NCI-H748 treated with DMSO at 0.1 percent for 48 hours (cell line): ENCODE data around the gene NUDT4.

ENCODE experiments used
- DNase-seq: peaks from one replicate; lab custom pipeline; 2025; lab: John Stamatoyannopoulos, UW

NUDT4 gene

DNA sequence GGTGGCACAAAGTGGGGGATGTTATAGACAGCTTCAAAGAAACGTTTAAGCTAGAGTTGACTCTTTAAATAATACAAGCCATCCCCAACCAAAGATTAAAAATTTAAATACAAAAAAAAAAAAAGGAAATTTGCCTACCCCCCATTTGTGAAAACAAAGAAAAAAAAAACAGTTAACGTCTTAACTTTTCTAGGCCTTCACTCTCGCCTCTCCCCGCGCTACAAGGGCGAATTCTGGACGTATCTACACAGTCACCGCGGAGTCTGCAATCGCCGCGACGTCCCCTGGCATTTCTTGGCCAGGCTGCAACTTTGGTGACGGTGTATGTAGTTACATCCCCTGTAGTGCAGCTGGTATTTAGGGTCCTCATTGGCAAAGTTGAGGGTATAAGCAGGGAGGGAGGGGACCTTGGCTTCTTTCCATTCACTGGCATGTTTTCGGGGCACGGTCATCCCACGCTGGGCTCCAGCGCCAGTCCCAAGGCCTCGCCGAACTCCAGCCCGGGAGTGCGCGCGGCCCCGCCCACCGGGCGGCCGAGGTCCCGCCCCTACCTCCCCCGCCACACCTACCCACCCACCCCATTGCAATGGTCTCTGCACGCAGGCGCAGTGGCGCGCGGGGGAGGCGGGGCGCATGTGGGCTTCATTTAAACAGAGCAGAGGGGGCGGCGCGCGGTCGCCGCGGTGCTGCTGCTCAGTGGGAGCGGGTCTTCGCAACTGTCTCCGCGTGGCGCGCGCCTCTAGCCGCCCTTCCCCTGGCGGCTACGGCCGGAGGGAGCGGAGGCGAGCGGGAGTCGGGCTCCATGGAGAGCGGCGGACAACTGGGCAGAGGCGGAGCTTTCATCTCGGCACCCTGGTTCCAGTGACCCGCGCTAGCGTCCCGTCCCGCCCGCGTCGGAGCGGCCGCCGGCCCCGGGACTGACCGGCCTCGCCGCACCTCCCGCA, at the start of gene NUDT4:
Gene NUDT4 (plus strand): TSS at position 674 of the 944 bp plus-strand sequence. CDS start 398 bp downstream, outside the sequence.
- peak; percentile 84 for DNase-seq

DNA sequence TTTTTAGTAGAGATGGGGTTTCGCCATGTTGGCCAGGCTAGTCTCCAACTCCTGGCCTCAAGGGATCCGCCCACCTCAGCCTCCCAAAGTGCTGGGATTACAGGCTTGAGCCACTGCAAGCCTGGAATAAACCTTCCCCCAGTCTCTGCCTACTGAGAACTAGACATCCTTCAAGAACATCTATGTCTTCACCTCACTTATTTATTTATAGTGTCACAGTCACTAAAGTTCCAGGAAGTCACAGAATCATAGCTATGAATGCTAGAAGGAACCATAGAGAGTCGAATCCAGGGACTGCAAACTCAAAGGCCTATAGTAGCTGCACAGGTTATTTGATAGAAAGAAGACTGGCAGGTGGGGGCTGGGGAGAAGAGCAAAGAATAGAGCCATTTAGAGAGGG, 44.7 kb upstream of the NUDT4 start:
- DNase-seq, result no peak

DNA sequence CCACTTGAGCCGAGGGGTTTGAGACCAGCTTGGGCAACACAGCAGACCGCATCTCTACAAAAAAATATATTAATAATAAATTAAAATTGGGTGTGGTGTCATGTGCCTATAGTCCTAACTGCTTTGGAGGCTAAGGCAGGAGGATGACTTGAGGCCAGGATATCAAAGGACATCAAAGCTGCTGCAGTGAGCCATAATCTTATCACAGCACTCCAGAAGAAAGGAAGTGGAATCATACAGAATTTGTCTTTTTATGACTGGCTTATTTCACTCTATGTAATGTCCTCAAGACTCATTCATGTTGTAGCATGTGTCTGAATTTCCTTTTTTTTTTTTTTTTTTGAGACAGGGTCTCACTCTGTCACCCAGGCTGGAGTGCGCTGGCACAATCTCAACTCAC, 43.9 kb upstream of the NUDT4 start:
- DNase-seq, result no peak

DNA sequence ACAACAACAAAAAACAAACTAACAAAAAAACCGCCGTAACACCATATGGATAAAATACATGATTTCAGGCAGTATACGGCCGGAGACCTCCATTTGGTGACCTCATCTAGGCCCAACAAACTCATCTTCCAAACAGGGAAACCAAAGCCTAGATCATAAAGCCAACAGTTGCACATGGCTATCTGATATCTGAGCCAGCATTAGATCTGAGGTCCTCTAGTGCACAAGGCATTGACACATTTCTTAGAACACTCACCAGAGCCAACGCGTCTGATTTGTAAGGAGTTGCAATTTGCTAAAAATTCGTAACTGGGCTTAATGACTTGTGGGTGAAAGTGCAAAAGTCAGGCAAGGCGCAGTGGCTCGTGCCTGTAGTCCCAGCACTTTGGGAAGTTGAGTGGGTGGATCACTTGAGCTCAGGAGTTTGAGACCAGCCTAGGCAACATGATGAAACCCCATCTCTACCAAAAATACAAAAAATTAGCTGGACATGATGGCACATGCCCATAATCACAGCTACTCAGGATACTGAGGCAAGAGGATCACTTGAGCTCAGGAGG, 42.0 kb upstream of the NUDT4 start:
- no peak for DNase-seq

DNA sequence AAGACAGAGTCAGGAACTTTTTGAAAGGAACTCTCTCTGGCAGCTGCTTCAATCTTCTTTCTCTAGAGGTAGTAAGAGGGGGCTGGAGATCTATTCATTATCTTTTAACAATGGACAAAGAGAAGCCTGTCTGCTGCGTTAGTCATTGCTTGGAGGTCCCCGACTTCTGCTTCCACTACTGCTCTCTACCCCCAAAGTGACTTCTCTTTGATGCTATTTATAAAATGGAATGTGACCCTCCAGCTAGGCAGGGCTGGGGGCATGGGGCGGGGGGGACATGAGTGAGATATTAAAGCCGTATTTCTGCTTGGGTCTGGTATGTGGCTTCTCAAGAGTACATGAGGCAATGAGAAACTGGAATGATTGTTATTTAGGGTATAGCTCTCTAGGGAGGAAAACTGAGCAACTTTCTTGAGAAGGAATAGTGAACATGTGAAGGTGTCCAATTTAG, 41.4 kb upstream of the NUDT4 start:
- no peak for DNase-seq

DNA sequence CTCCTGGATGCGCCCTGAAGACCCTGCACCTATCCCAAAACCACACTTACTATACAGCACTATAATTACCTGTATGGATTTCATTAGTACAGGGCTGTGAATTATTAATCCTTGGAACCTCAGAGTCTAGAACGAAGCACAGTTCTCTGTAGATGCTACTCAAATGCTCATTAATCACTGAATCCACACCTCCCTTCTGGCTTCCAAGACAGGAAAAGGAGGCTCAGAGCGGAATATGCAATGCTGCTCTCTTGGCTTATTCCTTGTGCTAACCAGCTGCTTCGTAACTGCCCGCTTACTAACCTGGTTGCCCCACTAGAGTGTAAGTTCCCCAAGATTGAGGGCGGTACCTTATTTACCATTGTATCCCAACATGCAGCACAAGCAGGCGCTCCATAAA, 39.1 kb upstream of the NUDT4 start:
- no peak for DNase-seq

DNA sequence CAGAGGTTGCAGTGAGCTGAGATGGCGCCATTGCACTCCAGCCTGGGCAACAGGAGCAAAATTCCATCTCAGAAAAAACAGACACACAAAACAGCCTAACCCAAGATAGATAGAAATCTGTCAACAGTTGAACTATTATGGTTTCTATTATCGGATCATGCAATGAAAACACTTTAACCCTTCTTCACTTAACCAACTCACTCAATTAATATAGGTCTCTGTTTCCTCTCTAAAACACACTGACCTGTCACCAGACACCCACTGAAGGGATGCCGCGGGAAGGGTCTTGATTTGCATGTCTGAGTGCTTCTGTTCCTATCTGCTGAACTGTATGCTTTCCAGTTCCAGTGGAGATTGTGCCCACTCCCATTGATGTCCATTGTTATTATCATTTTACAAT, 38.0 kb upstream of the NUDT4 start:
- no peak for DNase-seq

DNA sequence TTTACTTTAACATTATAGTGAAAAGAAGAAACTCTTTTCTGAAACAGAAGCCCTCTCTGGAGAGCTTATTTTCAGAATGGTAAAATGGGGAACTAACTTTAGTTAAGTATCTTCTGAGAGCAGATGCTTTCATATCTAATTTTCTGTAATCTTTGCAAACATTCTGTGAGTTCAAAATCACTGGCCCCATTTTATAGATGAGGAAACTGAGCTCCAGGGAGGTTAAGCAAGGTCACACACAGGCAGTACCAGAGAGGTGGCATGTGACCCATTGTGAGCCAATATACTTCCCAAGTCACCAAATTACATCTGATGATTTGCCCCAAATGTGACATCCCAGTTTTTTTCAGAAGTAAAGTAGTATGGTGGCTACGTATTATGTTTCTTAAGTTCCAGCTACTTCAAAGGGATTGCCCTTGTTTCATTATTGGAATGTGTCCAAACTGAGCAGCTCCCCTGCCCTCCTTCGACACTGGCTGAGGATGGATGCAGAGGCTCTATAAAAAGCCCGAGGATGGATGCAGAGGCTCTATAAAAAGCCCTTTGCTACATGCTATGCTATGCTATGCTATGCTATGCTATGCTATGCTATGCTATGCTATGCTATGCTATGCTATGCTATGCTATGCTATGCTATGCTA, 36.2 kb upstream of the NUDT4 start:
- no peak for DNase-seq

DNA sequence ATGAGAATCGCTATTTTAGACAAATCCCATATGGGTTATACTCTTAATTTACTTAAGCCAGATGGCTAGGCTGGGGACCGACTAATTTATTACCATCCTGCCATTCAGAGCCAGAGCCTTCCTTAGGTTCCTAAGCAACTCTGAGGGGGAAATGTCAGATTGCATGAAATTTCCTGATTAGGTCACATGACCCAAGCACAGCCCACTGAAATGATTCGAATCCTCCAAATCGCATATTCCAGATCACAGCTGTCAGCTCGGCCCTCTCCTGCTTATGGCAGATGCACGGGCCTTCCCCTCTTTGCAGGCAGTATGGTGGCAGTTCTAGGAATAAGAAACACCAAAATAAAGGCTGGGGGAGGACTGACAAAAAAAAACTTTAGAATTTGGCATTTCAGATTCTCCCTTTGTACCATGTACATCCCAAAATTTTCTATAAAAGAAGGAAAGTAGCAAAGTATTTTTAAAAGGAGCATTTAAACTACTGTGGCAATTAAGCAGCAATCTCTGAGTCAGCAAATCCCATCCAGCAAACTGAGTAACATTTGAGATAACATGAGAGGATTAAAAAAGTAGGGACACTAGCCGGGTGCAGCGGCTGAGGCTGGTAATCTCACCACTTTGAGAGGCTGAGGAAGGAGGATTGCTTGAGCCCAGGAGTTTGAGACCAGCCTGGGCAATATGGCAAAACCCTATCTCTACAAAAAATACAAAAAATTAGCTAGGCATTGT, 30.5 kb upstream of the NUDT4 start:
- DNase-seq, result no peak

DNA sequence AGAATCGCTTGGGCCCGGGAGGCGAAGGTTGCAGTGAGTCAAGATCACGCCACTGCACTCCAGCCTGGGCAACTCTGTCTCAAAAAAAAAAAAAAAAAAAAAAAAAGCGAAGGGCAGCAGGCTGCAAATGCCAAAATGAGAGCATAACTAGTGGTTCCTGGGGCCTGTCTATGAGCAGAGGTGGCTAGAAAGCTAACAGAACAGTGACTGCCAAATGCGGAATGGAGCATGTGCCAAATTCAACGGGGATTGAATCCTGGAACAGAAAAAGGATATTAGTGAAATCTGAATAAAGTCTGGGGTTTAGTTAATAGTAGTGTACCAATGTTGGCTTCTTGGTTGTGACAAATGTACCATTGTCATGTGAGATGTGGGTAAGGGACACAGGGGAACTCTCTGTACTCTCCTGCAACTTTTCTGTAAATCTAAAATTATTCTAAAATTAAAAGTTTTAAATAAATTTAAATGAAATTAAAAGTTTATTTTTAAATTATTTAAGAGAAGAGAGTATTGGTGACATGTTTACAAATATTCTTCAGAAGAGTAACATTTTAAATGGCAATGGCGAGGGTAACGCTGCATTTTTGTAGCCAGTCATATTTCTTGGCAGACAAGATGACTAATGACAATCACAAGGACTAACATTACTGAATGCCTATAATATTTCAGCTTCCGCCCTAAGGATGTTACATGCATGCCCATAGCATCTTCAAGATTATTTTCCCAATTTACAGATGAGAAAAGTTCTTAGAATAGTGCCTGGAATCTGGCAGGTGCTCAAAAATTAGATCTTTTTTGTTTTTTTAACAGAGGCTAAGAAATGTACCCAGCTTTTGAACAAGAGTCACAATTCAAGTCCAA, 28.9 kb upstream of the NUDT4 start:
- DNase-seq, result no peak

DNA sequence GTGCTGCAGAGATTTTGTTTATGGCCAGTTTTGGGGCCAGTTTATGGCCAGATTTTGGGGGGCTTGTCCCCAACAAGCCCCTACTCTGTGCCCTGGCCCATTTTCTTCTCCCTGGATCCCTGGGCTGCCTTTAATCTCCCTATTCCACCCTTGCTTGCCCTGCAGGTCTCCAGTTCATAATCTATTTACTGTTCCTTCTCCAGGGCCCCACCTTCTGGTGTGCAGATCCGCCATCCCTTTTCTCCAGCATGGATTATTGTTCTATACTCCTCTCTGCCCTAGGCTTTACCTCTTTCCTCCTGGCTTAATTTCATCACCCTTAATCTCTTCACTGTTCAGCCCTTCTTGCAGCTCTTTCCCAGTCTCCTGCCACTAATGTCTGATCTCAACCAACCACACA, 26.0 kb upstream of the NUDT4 start:
- DNase-seq, result no peak

DNA sequence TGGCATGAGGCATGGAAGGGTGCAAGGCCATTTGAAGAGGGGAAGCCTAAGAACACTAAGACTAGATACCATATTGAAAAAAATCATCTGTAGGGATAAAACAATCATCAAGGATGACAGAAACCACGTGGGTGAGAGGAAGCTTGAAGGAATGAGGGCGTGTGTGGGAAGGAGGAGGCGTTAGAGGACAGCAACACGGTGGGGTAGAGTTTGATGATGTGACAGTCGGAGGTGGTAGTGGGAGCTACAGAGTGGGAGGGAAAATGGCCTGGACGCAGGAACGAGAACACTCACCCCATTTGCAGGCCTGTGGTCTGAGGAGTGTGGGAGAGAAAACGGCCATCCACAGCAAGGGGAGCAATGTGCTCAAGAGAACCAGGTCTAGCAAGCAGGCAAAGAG, 25.4 kb upstream of the NUDT4 start:
- DNase-seq, result no peak

DNA sequence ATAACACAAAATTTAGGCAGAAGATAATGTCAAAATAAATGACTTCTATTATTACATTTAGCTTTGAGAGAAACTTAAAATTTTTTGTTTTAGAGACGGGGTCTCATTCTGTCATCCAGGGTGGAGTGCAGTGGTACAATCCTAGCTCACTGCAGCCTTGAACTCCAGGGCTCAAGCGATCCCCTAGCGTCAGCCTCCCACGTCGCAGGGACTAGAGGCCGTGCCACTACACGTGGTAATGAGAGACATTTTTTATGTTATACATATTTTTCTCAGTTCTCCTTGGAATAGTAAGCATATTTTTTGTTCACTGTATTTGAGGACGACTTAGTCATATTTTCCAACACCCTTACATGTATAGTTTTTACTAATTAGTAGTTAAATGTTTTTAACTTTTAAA, 21.5 kb upstream of the NUDT4 start:
- no peak for DNase-seq

DNA sequence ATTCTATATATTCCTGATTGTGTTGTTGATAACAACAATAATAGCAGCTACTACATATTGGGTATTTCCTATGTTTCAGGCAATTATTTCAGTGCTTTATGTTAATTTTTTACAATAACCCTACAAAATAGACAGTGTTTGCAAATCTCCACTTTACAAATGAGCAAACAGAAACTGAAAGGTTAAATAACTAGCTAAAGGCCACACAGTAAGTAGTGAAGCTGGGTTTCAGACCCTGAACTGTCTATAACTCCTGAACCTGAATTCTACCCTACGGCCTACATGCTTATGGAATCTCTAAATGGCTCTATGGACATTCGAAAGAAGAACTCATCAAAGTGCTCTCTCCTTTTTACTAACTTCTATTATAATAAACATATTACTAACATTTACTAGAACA, 19.7 kb upstream of the NUDT4 start:
- DNase-seq, result no peak

DNA sequence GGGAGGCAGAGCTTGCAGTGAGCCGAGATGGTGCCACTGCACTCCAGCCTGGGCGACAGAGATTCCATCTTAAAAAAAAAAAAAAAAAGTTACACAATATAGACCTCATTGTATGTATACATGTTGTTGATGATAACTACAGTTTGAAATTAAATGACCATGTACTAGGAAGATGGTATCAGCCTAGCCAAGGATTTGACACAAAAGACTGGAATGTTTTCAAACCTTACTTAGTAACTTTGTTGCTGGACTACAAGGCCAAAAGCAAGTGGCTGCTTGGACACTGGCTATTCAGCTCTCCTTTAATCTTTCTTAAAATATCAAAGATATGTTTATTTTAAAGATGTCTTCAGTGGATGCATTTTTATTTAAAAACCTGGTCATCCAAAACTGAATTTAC, 18.9 kb upstream of the NUDT4 start:
- no peak for DNase-seq

DNA sequence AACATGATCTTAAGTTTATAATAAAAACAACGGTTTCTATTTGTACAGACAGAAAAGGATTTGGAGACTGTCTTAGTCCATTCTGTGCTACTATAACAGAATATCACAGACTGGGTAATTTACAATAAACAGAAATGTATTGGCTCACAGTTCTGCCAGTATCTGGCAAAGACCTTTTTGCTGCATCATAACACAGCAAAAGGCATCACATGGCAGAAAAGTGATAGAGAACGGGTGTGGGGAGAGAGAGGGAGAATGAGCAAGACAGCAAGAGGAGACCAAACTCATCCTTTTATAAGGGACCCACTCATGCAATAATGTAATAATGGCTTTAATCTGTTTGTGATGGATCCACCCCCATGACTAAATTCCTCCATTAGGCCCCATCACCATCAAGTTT, 17.0 kb upstream of the NUDT4 start:
- no peak for DNase-seq

DNA sequence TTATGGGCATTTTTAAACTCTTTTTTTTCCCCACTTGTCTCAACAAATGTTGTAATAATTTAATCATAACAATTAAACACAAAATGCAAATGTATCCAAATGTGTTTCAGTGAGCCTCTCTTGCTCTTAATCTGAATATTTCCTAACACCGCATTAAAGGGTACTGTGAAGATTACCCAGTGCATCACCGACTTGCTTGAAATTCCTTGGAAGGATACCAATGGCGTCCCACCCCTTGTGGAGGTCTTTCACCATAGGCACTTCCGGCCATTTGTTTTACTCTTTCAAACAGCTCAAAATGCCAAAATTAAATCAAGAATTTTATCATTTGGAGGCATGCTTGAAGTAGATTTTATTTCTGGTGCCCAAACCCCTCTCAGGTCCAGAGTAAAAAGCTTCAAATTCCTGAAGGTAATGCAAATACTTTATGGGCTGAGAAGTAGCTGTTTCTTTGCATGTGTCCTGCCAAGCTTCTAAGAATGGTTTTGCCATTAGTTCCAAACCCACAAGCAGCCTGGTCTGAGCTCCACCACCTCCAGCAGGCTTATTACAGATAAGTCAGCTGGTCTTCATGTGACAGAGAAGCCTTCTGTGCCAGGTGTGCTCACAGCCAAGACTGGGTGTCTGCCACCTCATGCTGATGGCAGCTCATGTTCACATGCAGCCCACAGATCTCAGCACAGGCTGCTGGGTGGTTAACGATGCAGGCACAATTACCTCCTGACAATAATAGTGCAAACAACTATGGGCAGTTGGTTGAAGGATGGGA, 16.4 kb upstream of the NUDT4 start:
- DNase-seq, result no peak

DNA sequence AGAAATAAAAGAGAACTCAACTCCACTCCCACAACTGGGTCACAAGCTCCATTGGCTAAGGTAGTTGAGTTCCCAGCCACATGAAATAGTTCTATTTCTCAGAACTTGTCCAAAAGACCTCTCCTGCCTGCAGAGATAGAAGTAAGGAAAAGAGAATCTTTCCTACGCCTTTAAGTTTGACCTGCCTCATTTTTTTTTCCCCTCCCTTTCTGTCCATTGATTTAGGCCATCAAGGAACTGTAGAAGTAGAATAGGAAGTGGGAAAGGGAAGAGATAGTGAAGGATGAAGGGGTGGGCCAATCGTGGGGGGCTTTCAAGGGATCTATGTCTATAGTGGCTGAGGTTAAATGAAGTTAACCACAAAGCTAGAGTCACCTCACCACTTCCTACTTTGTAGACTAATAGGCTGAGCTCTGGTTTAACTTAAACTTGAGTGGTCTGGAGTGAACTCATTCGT, 13.9 kb upstream of the NUDT4 start:
- DNase-seq, result no peak

DNA sequence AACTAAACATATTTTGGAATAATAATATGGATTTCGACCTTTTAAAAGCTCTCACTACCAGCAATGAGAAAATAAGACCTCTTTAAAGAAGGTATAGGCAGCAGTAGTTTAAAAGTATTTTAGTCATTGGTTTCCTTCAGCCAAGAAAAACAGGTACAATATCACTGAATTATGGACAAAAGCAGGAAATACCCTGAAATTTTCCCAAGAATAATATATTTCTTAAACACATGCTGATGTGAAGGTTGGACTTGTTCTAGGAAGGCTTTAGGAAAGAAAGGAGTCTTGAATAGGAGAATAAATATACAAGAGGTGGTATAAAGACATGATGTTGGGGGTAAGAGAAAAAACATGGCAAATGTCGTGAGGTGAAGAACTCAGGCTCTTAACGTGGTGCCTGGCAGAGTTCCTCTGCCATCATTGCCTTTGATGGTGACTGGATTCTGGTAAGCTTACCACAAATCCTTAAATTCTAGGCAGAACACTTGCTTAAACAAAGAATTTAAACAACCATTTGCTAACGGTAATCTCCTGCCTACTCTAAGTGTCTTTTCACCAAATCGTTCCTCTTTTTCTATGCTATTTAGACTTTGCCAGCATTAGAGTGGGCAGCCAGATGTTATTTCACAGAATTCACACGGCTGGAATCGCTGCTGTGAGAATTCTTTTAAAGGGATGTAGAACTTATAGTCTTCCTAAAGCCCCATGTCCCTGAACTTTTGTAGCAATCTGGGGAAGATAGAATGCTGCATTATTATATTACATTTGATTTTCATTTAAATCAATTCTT, 11.9 kb upstream of the NUDT4 start:
- DNase-seq, result no peak

DNA sequence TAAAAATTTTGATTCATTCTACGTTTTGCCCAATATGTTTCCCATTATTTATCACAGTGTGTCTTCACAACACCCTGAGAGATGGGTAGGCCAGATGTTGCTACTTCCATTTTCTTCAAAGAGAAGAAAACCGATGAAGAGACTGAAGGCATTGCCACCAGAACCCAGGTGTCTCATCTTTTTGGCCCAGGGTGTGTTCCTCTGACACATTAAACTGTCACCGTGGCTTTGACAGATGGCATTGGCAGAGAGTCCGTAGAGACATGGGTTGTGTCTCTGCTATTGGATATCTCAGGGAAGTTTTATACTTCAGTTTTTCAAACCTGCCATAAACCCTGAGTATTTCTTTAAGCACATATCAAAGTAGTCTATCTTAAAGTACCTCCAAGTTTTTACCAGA, 11.3 kb upstream of the NUDT4 start:
- no peak for DNase-seq
